Stomach (tissue), 9 donors: Measurements from ENCODE around the gene FXYD3. TPM values are rescaled to one million over a fixed set of nuclear protein-coding genes. Genes with fewer than 3 reads are reported as not detected.
A peak's percentile ranks its signal among the peaks of the same experiment; 100 is the strongest.

Experiments
- DNase-seq, 2 donors: peaks; one replicate each; pipeline versions ENCODE4 v3.0.0 to v3.0.0-alpha.2; 2013 to 2019
- H3K27ac ChIP-seq, 5 donors: fragments of 200-600 bp in 4 of 5; sonication (generic) in 4 of 5; one replicate each; pipeline ENCODE4 v1.5.1; 2013 to 2019; ENCODE audit warnings: mild to moderate bottlenecking in 1 of 5, moderate library complexity in 1 of 5
- H3K27me3 ChIP-seq, 3 donors: fragments of 200-600 bp; sonication (generic); one replicate each; pipeline ENCODE4 v1.5.1; 2017 to 2019; ENCODE audit warnings: mixed run types in 1 of 3
- H3K36me3 ChIP-seq, 4 donors: fragments of 200-600 bp; sonication (generic); 1 replicate in 3 of 4; 2 replicates in 1 of 4; pipeline ENCODE4 v1.5.1; 2016 to 2019
- H3K4me1 ChIP-seq, 4 donors: fragments of 200-600 bp; sonication (generic); one replicate each; pipeline ENCODE4 v1.5.1; 2016 to 2019
- H3K4me3 ChIP-seq, 4 donors: fragments of 200-600 bp; sonication (generic) in 3 of 4; one replicate each; pipeline ENCODE4 v1.5.1; 2016 to 2019; ENCODE audit warnings: mild to moderate bottlenecking in 1 of 4
- H3K9me3 ChIP-seq, 4 donors: fragments of 200-600 bp; sonication (generic); one replicate each; pipeline ENCODE4 v1.5.1; 2016 to 2019
- EP300 ChIP-seq: sonication (generic); formaldehyde crosslinking; IDR thresholded peaks from one replicate; pipeline ENCODE4 v1.6.1; 2017; ENCODE audit warnings: antibody characterized with exemption
- POLR2A ChIP-seq, 4 donors: fragments of 450-650 bp; IDR thresholded peaks; one replicate each; pipeline ENCODE4 v1.6.1; 2016; ENCODE audit warnings: antibody characterized with exemption in 4 of 4, control low read depth in 2 of 4, mild to moderate bottlenecking in 1 of 4, moderate library complexity in 1 of 4
- POLR2AphosphoS5 ChIP-seq, 3 donors: sonication (generic); formaldehyde crosslinking; IDR thresholded peaks; one replicate each; pipeline ENCODE4 v1.6.1; 2016; ENCODE audit warnings: antibody characterized with exemption in 3 of 3
- whole genome bisulfite sequencing, 5 donors: extraction: QIAGEN DNeasy Blood & Tissue Kit in 3 of 5; methylation state at CpG; one replicate each; pipeline versions ENCODE4 v1.1.5 to v1.1.7; 2013 to 2018; 5-methylcytosine and 5-hydroxymethylcytosine counted together
- intact Hi-C: fragments of 100-400 bp; cut with DNase I; formaldehyde crosslinking; loops from one replicate; pipeline ENCODE4 v1.15.1; 2023; ENCODE audit warnings: low total_unique reads
- polyA plus RNA-seq, 3 donors: library from polyadenylated mRNA; stranded (reverse); fragments of 200-250 nt; gene quantifications; one replicate each; pipeline ENCODE4 v1.2.3, GENCODE V29; 2013
- total RNA-seq, 5 donors: library from RNA; depleted of rRNA; stranded (reverse); fragments of >200 nt; gene quantifications; one replicate each; pipeline versions ENCODE4 v1.1.0 to v1.2.3, GENCODE V29; 2014 to 2016
- TF ChIP-seq, protein P1 (sequence below), 7 experiments: fragments of 450-650 bp in 4 of 7; fragments of 200-600 bp in 3 of 7; sonication (generic) in 3 of 7; IDR thresholded peaks; one replicate each; pipeline ENCODE4 v1.5.1; 2016 to 2019; ENCODE audit warnings: antibody characterized with exemption in 7 of 7, control low read depth in 2 of 7, mild to moderate bottlenecking in 1 of 7
- donor health status: healthy with polysubstance abuse.
- donor health status: Bipolar disorder and iron deficiency.
- donor health status: healthy.

Gene FXYD3
- total and polyA plus RNA-seq, 8 donors, result 84.8 to 800 (median 441) TPM

DNA sequence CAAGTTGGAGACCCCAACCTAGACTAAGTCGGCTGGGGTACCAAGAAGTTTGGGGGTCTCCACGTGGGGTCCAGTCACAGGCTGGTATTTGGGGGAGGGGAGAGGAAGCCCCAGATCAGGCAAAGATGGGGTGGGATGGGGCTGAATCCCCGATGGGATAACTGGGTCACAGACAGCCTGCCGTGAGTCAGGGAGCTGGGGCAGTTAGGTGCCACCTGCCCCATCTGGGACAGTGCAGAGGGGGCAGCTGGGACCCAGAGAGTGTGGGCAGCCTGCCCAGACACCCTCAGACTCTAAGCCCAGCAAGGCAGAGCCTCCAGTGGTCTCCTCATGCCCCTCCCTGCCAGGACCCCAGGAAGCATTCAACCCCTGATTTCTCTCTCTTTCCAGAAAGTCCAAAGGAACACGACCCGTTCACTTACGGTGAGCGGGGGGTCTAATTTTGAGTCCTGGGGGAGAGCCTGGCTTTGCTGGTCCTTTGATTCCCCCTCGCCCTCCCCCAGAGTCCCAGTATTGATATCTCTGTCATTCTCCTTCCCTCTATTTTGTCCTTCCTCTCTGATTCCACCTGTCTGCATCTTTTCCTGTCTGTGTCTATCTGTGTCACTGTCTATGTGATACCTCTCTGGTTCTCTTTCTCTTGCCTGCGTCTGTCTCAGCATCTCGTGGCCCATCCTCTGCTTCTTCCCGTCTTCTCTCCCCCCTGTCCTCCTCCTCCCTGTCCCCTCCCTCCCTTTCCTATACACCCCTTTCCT is 24.8 kb downstream of the FXYD3 start:
- Histone ChIP-seq H3K27me3 (peaks cover 0 to 56% (median 16%) of the 10 kb centered on the region in 3 donors), H3K36me3 (no peaks in the 10 kb centered on the region), H3K4me1 (peaks cover 31 to 84% (median 72%) of the 10 kb centered on the region in 4 donors), H3K27ac (peak overlapping the region; percentile 42 to 86 (median 84)), H3K4me3 (peak overlapping the region; percentile 30 to 38 (median 34)), H3K9me3 (no peaks in the 10 kb centered on the region)
- DNase-seq, result peak in 1 of 2 donors; percentile 41
- no peak for TF ChIP-seq POLR2AphosphoS5 (IDR thresholded peaks at IDR 0.05)
- TF ChIP-seq, protein P1, sequence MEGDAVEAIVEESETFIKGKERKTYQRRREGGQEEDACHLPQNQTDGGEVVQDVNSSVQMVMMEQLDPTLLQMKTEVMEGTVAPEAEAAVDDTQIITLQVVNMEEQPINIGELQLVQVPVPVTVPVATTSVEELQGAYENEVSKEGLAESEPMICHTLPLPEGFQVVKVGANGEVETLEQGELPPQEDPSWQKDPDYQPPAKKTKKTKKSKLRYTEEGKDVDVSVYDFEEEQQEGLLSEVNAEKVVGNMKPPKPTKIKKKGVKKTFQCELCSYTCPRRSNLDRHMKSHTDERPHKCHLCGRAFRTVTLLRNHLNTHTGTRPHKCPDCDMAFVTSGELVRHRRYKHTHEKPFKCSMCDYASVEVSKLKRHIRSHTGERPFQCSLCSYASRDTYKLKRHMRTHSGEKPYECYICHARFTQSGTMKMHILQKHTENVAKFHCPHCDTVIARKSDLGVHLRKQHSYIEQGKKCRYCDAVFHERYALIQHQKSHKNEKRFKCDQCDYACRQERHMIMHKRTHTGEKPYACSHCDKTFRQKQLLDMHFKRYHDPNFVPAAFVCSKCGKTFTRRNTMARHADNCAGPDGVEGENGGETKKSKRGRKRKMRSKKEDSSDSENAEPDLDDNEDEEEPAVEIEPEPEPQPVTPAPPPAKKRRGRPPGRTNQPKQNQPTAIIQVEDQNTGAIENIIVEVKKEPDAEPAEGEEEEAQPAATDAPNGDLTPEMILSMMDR (IDR thresholded peaks at IDR 0.05), result no peak
- TF ChIP-seq EP300, result no peak
- TF ChIP-seq POLR2A (IDR thresholded peaks at IDR 0.05), result no peak
- 56 to 69% (median 62%) methylated on average over 12 of the region's 12 CpGs for WGBS, 5 donors
- intact Hi-C loops, result loop anchor here (10.0 kb wide), 1 partner anchor 124 kb away; the partner anchor contains the start of gene USF2

DNA sequence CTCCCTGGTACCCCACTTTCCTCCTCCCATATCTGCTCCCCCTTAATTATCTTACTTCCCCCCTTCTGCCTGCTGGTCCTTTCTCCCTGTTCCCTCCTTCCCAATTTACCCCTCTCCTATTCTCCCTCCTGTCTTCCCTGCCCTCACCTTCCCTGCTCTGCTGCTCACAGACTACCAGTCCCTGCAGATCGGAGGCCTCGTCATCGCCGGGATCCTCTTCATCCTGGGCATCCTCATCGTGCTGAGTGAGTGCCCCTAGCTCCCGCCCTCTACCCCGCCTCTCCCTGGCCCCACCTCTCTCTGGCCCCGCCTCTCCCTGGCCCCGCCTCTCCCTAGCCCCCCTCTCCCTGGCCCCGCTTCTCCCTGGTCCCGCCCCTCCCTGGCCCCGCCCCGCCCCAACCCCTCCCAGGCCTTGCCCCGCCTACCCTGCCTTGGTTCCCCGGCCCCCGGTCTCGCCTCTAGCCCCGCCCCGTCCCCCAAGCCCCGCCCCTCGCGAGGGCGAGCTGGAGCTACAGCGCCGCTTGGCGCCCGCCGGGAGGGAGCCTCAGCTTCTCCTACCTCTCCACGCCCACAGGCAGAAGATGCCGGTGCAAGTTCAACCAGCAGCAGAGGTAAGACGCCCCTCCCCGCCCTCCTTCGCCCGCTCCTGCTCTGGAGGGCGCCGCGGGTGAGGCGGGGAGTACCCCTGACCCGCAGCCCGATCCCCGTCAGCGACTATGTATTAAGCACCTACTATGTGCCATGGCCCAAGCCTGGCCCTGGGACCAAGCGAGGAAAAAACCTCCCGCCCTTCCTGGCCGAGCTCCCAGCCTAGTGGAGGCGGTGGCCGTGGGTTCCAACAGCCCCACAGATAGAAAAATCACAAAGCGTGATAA is 25.6 kb downstream of the FXYD3 start:
- WGBS, 5 donors, result 3 to 7% (median 4%) methylated on average over 17 to 47 of the region's 48 CpGs
- Histone ChIP-seq H3K27me3 (peaks cover 0 to 56% (median 16%) of the 10 kb centered on the region in 3 donors), H3K9me3 (no peaks in the 10 kb centered on the region), H3K36me3 (no peaks in the 10 kb centered on the region), H3K27ac (peak overlapping the region; percentile 6 to 86 (median 84)), H3K4me1 (peaks cover 31 to 76% (median 64%) of the 10 kb centered on the region in 4 donors), H3K4me3 (peak overlapping the region; percentile 30 to 38 (median 34))
- intact Hi-C loops, result loop anchor here (10.0 kb wide), 1 partner anchor 124 kb away; the partner anchor contains the start of gene USF2
- peak; percentile 94 to 97 for DNase-seq
- TF ChIP-seq POLR2AphosphoS5 (IDR thresholded peaks at IDR 0.05) (peak; percentile 69 to 78 (median 76)), EP300 (no peak)
- TF ChIP-seq, protein P1 (IDR thresholded peaks at IDR 0.05), result peak in 5 of 7 experiments; percentile 6 to 60 (median 26)

DNA sequence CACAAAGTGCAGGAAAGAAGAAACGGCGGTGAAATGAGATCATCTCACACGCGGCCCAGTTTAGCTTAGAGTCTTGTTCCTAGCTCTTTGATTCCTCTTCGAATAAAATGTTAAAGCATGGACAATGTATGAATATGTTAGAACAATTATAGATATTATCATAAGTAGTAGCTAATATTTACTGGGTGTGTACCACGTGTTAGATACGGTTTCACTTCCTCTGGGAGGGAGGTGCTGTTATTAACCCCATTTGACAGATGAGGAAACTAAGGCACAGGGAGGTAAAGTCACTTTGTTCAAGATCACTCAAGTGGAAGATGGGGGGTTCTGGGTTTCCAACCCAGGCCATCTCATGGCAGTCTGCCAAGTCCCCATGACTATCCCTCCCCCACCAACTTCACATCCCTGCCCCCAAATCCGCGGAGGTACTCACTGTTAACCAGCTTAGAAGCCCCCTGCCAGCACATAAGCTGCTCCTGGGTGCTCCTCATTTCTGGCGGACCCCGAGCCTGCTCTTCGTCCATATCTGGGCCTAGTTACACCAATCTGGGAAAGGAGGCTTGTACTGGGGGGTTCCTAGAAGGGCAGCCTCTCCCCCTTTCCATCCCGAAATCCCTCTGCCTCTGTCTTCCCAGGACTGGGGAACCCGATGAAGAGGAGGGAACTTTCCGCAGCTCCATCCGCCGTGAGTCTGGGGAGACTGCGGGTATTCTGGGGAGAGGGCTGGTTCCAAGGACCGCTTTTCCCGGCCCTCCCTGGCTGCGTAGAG is 26.4 kb downstream of the FXYD3 start:
- 11 to 36% (median 15%) methylated on average over 14 to 21 of the region's 21 CpGs for WGBS, 5 donors
- H3K9me3 ChIP-seq, result no peaks in the 10 kb centered on the region
- intact Hi-C loops, result loop anchor here (10.0 kb wide), 1 partner anchor 123 kb away; the partner anchor contains the start of gene USF2
- peak overlapping the region in 4 of 5 donors; percentile 39 to 66 (median 56) for H3K27ac ChIP-seq
- peak overlapping the region; percentile 18 to 38 (median 28) for H3K4me3 ChIP-seq
- DNase-seq, result peak in 1 of 2 donors; percentile 63
- peaks cover 30 to 67% (median 59%) of the 10 kb centered on the region in 4 donors for H3K4me1 ChIP-seq
- H3K36me3 ChIP-seq, result no peaks in the 10 kb centered on the region
- TF ChIP-seq, protein P1 (IDR thresholded peaks at IDR 0.05), result no peak
- TF ChIP-seq EP300, result no peak
- TF ChIP-seq POLR2AphosphoS5 (IDR thresholded peaks at IDR 0.05), result no peak
- TF ChIP-seq POLR2A (IDR thresholded peaks at IDR 0.05), result no peak
- peaks cover 0 to 56% (median 16%) of the 10 kb centered on the region in 3 donors for H3K27me3 ChIP-seq
